ENCODE results near the gene C1QTNF9B.

The C1QTNF9B gene

DNA sequence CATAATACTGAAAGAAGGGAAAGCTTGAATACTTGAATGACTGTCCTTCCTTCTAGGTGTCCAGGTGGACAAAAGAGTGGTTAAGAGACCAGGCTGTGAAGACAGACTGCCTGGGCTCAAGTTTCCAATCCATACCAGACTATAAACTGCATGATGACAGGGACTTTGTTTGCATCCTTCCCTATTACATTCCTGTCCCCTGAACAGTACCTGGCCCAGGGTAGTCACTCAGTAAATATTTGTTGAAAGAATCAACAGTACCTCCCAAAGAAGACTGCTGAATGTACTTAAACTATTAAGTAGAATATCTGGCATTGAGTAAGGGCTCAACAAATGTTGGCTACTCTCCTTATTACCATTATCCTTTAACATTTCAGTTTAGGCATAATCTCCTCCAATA lies 37.8 kb downstream of the C1QTNF9B start:
- no peak for TF ChIP-seq CTCF (IDR thresholded peaks at IDR 0.05; ENCODE audit: poor library complexity, severe bottlenecking)
- no peak for ATAC-seq (ENCODE audit: low read depth)

DNA sequence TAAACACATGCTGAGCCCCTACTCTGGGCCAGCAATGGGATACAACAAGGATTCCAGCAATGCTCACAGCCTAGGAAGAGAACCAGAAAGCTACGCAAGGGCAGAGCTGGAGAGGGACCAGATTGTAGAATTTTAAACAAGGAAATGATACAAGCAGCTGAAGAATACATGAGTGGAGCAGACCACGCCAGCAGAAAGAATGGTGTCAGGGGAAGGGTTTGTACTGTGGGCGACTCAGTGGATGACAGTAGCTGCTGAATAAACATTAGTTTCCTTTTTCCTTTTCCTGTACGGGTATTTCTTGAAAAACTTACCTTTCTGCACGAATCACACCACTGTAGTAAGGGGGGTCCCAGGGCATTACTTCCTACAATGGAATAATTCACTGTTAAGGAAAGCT lies 38.8 kb downstream of the C1QTNF9B start:
- DNase-seq (ENCODE audit: low spot score) (no peak), ATAC-seq (ENCODE audit: low read depth) (no peak)
- no peak overlapping the region for H3K4me3 ChIP-seq (ENCODE audit: severe bottlenecking)
- no peaks in the 10 kb centered on the region for H3K27me3 ChIP-seq (ENCODE audit: insufficient read depth, poor library complexity, severe bottlenecking)
- TF ChIP-seq CTCF (IDR thresholded peaks at IDR 0.05; ENCODE audit: poor library complexity, severe bottlenecking): no peak
- peaks cover 3% of the 10 kb centered on the region for H3K4me1 ChIP-seq (ENCODE audit: insufficient read depth, poor library complexity, severe bottlenecking)
- H3K9me3 ChIP-seq (ENCODE audit: severe bottlenecking): no peaks in the 10 kb centered on the region
- H3K27ac ChIP-seq (ENCODE audit: poor library complexity, severe bottlenecking): no peak overlapping the region
- H3K36me3 ChIP-seq (ENCODE audit: low read depth): peaks cover 19% of the 10 kb centered on the region

More for the DNA sequence above, 37.8 kb downstream of the C1QTNF9B start:
- no peak overlapping the region for H3K27ac ChIP-seq (ENCODE audit: poor library complexity, severe bottlenecking)
- no peaks in the 10 kb centered on the region for H3K27me3 ChIP-seq (ENCODE audit: insufficient read depth, poor library complexity, severe bottlenecking)
- H3K36me3 ChIP-seq (ENCODE audit: low read depth): peaks cover 23% of the 10 kb centered on the region
- DNase-seq (ENCODE audit: low spot score): no peak
- no peak overlapping the region for H3K4me3 ChIP-seq (ENCODE audit: severe bottlenecking)
- no peaks in the 10 kb centered on the region for H3K9me3 ChIP-seq (ENCODE audit: severe bottlenecking)
- H3K4me1 ChIP-seq (ENCODE audit: insufficient read depth, poor library complexity, severe bottlenecking): peaks cover 3% of the 10 kb centered on the region

- Histone ChIP-seq H3K4me1 (ENCODE audit: insufficient read depth, poor library complexity, severe bottlenecking) (peaks cover 6% of the 10 kb centered on the region), H3K27me3 (ENCODE audit: insufficient read depth, poor library complexity, severe bottlenecking) (no peaks in the 10 kb centered on the region), H3K36me3 (ENCODE audit: low read depth) (peaks cover 14% of the 10 kb centered on the region), H3K4me3 (ENCODE audit: severe bottlenecking) (no peak overlapping the region), H3K9me3 (ENCODE audit: severe bottlenecking) (no peaks in the 10 kb centered on the region), H3K27ac (ENCODE audit: poor library complexity, severe bottlenecking) (no peak overlapping the region)
- DNase-seq (ENCODE audit: low spot score) (no peak), ATAC-seq (ENCODE audit: low read depth) (no peak)
- TF ChIP-seq CTCF (IDR thresholded peaks at IDR 0.05; ENCODE audit: poor library complexity, severe bottlenecking): no peak
Observed at GRCh38 chr13:23856008-23856750, 41.1 kb downstream of the C1QTNF9B start.

DNA sequence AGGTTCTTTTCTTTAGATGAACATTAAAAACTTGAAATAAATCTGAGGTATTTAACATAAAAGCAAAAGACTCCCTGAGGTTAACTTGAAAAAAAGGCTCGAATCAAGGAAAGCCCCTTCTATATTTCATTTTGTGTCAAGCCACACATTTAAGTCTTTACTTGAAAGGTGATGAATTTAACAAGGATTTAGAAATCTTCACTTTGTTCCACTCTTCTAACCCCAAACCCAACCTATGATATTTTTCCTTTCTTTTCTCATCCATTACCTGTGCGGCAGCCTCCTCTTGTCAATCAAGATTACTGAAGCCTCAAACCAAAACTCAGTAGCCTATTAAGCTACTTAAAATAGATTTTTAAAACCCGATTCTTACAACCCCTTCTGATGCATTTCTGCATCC lies 41.9 kb downstream of the C1QTNF9B start:
- Histone ChIP-seq H3K36me3 (ENCODE audit: low read depth) (peaks cover 14% of the 10 kb centered on the region), H3K27me3 (ENCODE audit: insufficient read depth, poor library complexity, severe bottlenecking) (no peaks in the 10 kb centered on the region), H3K9me3 (ENCODE audit: severe bottlenecking) (no peaks in the 10 kb centered on the region), H3K27ac (ENCODE audit: poor library complexity, severe bottlenecking) (no peak overlapping the region), H3K4me3 (ENCODE audit: severe bottlenecking) (no peak overlapping the region), H3K4me1 (ENCODE audit: insufficient read depth, poor library complexity, severe bottlenecking) (peaks cover 10% of the 10 kb centered on the region)
- TF ChIP-seq CTCF (IDR thresholded peaks at IDR 0.05; ENCODE audit: poor library complexity, severe bottlenecking): no peak
- DNase-seq (ENCODE audit: low spot score): no peak
- ATAC-seq (ENCODE audit: low read depth): no peak

GRCh38 chr13:23852351-23852750 lies 45.0 kb downstream of the C1QTNF9B start:
- TF ChIP-seq CTCF (IDR thresholded peaks at IDR 0.05; ENCODE audit: poor library complexity, severe bottlenecking): no peak

More at GRCh38 chr13:23852351-23852750, 45.0 kb downstream of the C1QTNF9B start:
- H3K27me3 ChIP-seq (ENCODE audit: insufficient read depth, poor library complexity, severe bottlenecking): no peaks in the 10 kb centered on the region
- H3K4me1 ChIP-seq (ENCODE audit: insufficient read depth, poor library complexity, severe bottlenecking): peaks cover 6% of the 10 kb centered on the region
- DNase-seq (ENCODE audit: low spot score): no peak
- no peak overlapping the region for H3K4me3 ChIP-seq (ENCODE audit: severe bottlenecking)
- H3K36me3 ChIP-seq (ENCODE audit: low read depth): peaks cover 3% of the 10 kb centered on the region
- no peaks in the 10 kb centered on the region for H3K9me3 ChIP-seq (ENCODE audit: severe bottlenecking)
- no peak for ATAC-seq (ENCODE audit: low read depth)
- H3K27ac ChIP-seq (ENCODE audit: poor library complexity, severe bottlenecking): no peak overlapping the region
